ENCODE results near the gene C14orf180.

GRCh38 chr14:104588066-104588857 lies 8.7 kb downstream of the C14orf180 start:
- no peak for TF ChIP-seq CTCF (IDR thresholded peaks at IDR 0.05)
- TF ChIP-seq USF1 (CRISPR knock-in tag; IDR thresholded peaks at IDR 0.05), result no peak
- TF ChIP-seq CREB1 (CRISPR knock-in tag; IDR thresholded peaks at IDR 0.05), result no peak
- TF ChIP-seq MAX (CRISPR knock-in tag; IDR thresholded peaks at IDR 0.05), result no peak
